Skeletal muscle tissue (tissue), 4 donors: ENCODE measurements around the gene AGO3. TPM values are rescaled to one million over a fixed set of nuclear protein-coding genes. Genes with fewer than 3 reads are reported as not detected.

ENCODE experiments used
- H3K27ac ChIP-seq: one replicate; pipeline ENCODE4 v1.7.0; 2013; ENCODE audit warnings: mild to moderate bottlenecking, low read depth, low read length, inconsistent platforms
- H3K27me3 ChIP-seq, 3 donors: one replicate each; pipeline ENCODE4 v1.7.0; 2013; ENCODE audit warnings: low read length in 3 of 3; ENCODE audit not compliant: control insufficient read depth in 3 of 3, insufficient read depth in 3 of 3
- H3K36me3 ChIP-seq, 3 donors: one replicate each; pipeline ENCODE4 v1.7.0; 2013; ENCODE audit warnings: low read length in 3 of 3; ENCODE audit not compliant: control insufficient read depth in 3 of 3, insufficient read depth in 3 of 3
- H3K4me1 ChIP-seq, 3 donors: one replicate each; pipeline ENCODE4 v1.7.0; 2013; ENCODE audit warnings: low read length in 3 of 3, mild to moderate bottlenecking in 3 of 3; ENCODE audit not compliant: control insufficient read depth in 3 of 3, insufficient read depth in 3 of 3
- H3K4me3 ChIP-seq, 3 donors: one replicate each; pipeline ENCODE4 v1.7.0; 2013; ENCODE audit warnings: low read length in 3 of 3
- H3K9ac ChIP-seq, 3 donors: one replicate each; pipeline ENCODE4 v1.7.0; 2013; ENCODE audit warnings: low read length in 3 of 3, mild to moderate bottlenecking in 3 of 3, moderate library complexity in 2 of 3, low read depth in 1 of 3
- H3K9me3 ChIP-seq, 3 donors: one replicate each; pipeline ENCODE4 v1.7.0; 2013; ENCODE audit warnings: low read length in 3 of 3; ENCODE audit not compliant: control insufficient read depth in 3 of 3
- total RNA-seq: library from RNA; depleted of rRNA; stranded (reverse); fragments of >200 nt; gene quantifications from one replicate; pipeline ENCODE4 v1.2.3, GENCODE V29; 2014
- donor health status: Osteomylitis.

AGO3 gene
- total RNA-seq, 1 donor from 2014 or later: 13.0 TPM

DNA sequence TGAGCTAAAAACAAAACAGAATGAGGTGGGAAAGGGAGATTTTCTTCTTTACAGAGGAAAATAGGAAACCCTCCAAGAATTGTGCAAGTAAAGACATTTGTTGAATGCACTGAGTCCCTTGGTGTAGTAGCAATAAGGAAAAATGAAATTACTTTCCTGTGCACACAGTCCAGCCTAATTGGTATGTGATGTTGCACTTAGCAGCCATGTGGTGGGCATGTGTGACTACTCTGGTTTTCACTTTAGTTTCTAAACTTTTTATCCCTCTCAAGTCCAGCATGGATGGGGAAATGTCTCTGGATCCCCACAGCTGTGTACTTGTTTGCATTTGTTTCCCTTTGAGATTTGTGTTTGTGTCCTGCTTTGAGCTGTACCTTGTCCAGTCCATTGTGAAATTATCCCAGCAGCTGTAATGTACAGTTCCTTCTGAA is 7.1 kb upstream of the AGO3 start:
- Histone ChIP-seq H3K36me3 (peaks cover 18 to 22% (median 19%) of the 10 kb centered on the region in 3 donors), H3K9ac (no peak overlapping the region), H3K4me1 (peaks cover 0 to 3% (median 0%) of the 10 kb centered on the region in 3 donors), H3K9me3 (no peaks in the 10 kb centered on the region), H3K27ac (no peak overlapping the region), H3K27me3 (no peaks in the 10 kb centered on the region), H3K4me3 (no peak overlapping the region)

DNA sequence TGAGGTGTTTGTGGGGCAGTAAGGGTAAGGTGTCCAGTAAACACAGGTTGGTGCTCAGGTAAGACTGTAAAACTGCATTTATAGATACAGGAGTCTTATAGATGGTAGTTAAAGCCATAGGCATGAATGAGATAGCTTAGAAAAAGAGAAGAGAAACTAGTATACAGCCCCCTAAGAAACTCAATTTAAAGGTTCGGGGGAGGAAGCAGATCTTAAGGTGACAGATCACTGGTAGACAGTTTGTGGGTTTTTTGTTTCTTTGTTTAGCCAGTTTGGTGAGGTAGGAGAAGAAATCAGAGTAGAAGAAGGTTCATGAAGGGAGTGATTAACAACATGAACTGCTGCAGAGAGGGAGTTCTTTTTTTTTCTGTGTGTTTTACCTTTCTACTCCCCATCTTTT is 6.1 kb upstream of the AGO3 start:
- no peak overlapping the region for H3K4me3 ChIP-seq
- H3K27me3 ChIP-seq: no peaks in the 10 kb centered on the region
- H3K9ac ChIP-seq: no peak overlapping the region
- H3K27ac ChIP-seq: no peak overlapping the region
- H3K4me1 ChIP-seq: peaks cover under 1 to 3% (median 3%) of the 10 kb centered on the region in 3 donors
- H3K36me3 ChIP-seq: peaks cover 7 to 12% (median 9%) of the 10 kb centered on the region in 3 donors
- H3K9me3 ChIP-seq: no peaks in the 10 kb centered on the region

DNA sequence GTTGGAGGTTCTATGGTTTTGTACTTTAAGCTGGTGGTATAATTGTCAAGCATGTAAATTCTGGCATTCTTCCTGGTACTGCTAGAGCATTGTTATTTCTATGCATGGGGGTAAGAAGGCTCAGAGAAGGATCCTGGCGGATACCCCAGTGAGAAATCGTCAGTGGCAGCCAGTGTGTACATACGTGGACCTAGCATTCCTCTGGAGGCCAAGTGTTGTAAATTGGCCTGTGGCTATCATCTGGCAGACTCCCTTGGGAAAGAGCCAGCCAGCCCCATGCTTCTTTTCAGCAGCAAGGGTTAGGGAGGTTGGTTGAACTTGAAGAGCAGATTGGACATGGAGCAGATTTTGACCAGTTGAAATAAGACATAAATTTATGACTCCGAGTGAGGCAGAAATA is 5.2 kb upstream of the AGO3 start:
- Histone ChIP-seq H3K4me1 (peaks cover 4 to 7% (median 6%) of the 10 kb centered on the region in 3 donors), H3K9me3 (no peaks in the 10 kb centered on the region), H3K36me3 (peaks cover 0 to 10% (median 3%) of the 10 kb centered on the region in 3 donors), H3K9ac (no peak overlapping the region), H3K27me3 (no peaks in the 10 kb centered on the region), H3K4me3 (no peak overlapping the region), H3K27ac (no peak overlapping the region)

DNA sequence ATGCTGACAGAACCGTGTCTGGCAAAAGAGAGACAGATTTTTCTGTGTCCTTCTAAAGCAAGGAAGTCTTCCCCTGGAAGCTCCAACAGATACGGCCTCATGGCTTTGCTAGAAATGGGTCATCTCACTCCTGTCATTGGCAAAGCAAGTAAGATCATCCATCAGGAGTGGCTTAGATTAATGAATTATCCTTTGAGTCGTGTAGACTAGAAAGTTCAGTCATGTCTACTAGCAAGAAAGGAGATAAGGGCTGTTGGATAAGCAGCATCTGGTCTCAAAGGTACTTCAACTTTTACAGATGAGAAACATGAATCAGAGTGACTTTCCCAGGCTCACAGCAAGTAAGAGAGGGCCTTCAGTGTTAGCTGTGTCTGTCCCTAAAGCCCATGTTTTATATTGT is 3.4 kb upstream of the AGO3 start:
- H3K36me3 ChIP-seq: no peaks in the 10 kb centered on the region
- no peak overlapping the region for H3K27ac ChIP-seq
- no peak overlapping the region for H3K9ac ChIP-seq
- H3K4me3 ChIP-seq: no peak overlapping the region
- H3K27me3 ChIP-seq: no peaks in the 10 kb centered on the region
- H3K9me3 ChIP-seq: no peaks in the 10 kb centered on the region
- H3K4me1 ChIP-seq: peaks cover 11 to 15% (median 13%) of the 10 kb centered on the region in 3 donors

DNA sequence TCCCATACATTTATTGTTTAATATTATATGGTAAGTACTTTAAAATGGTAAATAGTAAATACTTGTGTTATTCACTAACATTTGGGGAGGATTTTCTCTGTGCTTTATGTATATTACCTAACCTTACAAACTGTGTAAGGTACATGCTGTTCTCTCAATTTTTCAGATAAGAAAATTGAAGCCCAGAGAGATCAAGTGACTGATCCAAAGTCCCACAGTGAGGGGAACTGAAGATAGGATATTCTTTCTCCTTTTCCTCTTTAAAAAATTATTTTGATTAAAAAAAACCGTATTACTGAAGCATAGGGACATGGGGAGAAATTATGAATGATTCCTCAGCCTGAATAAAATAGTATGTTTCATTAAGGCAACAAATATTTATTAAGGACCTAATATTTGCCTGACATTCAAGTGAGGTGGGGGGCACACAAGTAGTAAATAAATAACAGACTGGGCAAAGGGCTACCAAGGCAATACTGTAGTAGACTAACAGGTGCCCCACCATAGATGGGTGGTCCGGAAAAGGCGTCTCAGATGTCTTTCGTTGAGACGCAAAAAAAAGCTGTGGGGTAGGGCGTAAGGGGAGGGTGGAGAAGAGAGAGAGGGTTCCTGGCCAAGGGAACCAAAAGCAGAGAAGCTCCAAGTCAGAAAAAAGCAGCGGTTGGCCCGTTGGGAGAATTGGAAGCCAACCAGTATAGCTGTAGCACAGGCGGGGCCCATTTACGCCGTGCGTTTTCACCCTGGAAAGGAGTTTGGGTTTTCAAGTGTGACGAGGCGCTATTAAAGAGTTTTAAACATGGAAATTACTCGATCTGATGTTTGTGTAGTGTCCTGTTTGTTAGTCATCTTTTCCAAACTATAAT is 944 bp upstream of the AGO3 start:
- no peaks in the 10 kb centered on the region for H3K36me3 ChIP-seq
- peaks cover 13 to 19% (median 15%) of the 10 kb centered on the region in 3 donors for H3K4me1 ChIP-seq
- peak overlapping the region; percentile 85 to 93 (median 88) for H3K4me3 ChIP-seq
- no peaks in the 10 kb centered on the region for H3K27me3 ChIP-seq
- H3K9me3 ChIP-seq: no peaks in the 10 kb centered on the region
- H3K27ac ChIP-seq: peak overlapping the region; percentile 98
- H3K9ac ChIP-seq: peak overlapping the region; percentile 91 to 95 (median 95)

DNA sequence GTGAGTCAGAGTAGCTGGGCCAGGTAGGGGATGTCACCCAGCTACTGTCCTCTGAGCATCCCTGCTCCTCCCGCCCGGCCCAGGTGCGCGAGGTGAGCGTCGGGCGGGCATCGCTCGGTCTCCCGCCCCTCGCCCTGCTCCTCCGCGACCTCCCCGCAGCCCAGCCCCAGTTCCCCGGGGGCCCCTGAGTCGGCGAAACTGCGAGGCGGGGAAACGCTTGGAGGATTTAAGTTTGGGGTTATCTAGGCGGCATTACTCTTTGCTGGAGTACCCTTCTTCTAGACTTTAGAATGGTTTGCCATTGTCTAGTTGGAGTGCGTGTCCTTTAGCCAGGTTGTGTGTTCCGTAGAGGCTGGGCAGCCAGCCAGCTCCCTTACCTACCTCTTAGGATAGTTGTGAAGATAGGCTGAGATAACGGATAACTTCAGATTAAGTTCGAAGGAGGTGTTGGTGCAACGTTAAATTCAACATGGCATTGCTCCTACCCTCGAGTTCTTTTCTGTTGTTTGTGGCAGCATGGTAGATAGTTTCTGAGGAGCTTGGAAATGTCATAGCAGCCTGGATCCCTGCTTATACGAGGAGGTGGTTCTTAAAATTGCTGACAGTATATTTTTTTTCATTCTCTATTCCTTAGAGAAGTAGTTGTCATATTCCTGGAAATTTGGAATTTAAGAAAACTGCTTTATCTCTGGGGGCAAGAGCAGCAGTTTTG is 697 bp downstream of the AGO3 start:
- H3K9me3 ChIP-seq: no peaks in the 10 kb centered on the region
- H3K27ac ChIP-seq: peak overlapping the region; percentile 98
- H3K4me3 ChIP-seq: peak overlapping the region; percentile 88 to 93 (median 90)
- H3K9ac ChIP-seq: peak overlapping the region; percentile 86 to 95 (median 95)
- no peaks in the 10 kb centered on the region for H3K36me3 ChIP-seq
- no peaks in the 10 kb centered on the region for H3K27me3 ChIP-seq
- peaks cover 13 to 16% (median 15%) of the 10 kb centered on the region in 3 donors for H3K4me1 ChIP-seq

DNA sequence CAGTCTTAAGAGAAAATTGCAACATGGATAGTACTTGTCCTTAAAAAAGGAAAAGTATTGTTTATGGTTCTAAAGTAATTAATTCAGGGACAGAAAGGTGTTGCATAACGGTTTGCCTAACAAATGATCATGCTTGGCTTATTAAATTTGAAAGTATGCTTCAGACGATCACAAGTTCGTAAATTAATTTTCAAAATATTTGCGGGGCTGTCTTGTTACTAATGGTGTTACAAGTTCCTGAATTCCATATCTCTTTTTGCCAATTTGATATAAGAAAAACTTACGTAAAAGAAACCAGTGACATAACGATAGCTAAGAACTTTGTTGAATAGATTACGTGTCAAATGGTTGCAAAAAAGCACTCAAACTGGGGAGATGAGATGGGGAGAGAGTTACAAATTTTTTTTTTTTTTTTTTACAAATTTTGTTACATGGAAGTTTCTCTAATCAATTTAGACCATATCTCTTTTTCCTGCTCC is 1.3 kb downstream of the AGO3 start:
- H3K4me1 ChIP-seq: peaks cover 13 to 16% (median 15%) of the 10 kb centered on the region in 3 donors
- no peaks in the 10 kb centered on the region for H3K9me3 ChIP-seq
- peak overlapping the region; percentile 98 for H3K27ac ChIP-seq
- peak overlapping the region; percentile 88 to 93 (median 90) for H3K4me3 ChIP-seq
- peak overlapping the region; percentile 86 to 95 (median 95) for H3K9ac ChIP-seq
- H3K36me3 ChIP-seq: no peaks in the 10 kb centered on the region
- H3K27me3 ChIP-seq: no peaks in the 10 kb centered on the region

DNA sequence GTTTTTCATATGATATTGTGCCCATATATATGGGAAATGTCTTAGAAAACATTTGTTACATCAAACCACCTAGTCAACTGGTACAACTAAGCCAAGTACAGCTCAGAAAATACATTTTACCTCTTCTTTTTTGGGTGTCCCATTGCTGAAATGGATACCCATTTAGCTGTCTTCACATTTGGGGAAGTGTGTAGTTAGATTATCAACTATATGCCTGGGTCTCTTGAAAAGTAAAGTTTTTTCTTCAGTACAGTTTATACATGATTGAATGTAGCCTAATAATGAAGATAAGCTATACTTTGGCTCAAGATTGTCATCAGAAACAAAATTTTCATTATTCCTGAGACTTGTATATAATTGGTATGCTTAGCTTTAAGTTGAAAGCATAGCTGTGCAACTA is 2.0 kb downstream of the AGO3 start:
- Histone ChIP-seq H3K4me1 (peaks cover 13 to 16% (median 15%) of the 10 kb centered on the region in 3 donors), H3K9ac (no peak overlapping the region), H3K4me3 (peak overlapping the region in 1 of 3 donors; percentile 17)

DNA sequence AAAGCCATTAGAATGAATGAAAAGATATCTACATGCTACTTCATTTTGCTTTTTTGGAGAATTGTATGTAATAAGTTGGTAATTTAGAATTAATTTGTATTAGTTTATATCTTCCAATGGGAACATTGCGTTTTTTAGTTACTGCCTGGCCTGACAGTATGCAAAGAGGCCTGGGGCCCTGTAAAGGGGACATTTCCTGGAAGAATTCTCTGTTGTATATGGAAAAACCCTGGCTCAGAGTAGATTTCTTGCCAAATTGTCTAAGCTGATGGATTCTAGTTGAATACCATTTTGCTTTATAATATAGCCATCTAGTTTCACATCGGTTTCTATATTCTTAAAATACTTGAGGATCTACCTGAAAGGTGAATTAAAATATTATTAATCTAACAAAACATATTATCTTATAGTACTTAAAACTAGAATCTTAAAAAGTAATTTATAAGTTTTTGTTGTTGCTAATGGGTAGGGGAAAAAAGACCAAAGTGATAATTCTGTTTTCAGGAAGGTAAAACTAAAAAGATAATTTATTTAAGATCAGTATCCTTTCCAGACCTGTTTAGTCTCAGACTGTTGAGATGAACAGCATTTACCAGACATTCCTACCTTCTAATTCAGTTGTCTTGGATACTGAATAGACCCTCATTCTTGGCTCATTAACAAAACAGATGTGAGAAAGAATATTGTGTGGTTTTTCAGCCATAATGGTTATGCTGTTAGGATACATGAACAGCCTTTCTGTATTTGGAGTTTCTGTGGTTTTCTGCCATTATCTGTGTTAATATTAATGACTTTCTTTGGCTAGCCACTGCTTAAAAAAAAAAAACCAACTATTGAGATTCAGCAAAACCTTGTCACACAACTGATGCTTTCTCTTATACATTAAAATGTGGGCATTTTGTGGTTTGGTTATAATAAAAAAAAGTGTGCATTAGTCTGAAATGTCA is 4.8 kb downstream of the AGO3 start:
- no peaks in the 10 kb centered on the region for H3K9me3 ChIP-seq
- no peak overlapping the region for H3K4me3 ChIP-seq
- H3K27ac ChIP-seq: no peak overlapping the region
- H3K27me3 ChIP-seq: no peaks in the 10 kb centered on the region
- H3K4me1 ChIP-seq: peaks cover 7 to 12% (median 11%) of the 10 kb centered on the region in 3 donors
- H3K9ac ChIP-seq: no peak overlapping the region
- no peaks in the 10 kb centered on the region for H3K36me3 ChIP-seq

More for the DNA sequence above, 2.0 kb downstream of the AGO3 start:
- Histone ChIP-seq H3K27ac (no peak overlapping the region), H3K9me3 (no peaks in the 10 kb centered on the region), H3K27me3 (no peaks in the 10 kb centered on the region), H3K36me3 (no peaks in the 10 kb centered on the region)
